Neural progenitor cell (in vitro differentiated cells): ENCODE measurements around the gene CARD19. TPM values are rescaled to one million over a fixed set of nuclear protein-coding genes. Genes with fewer than 3 reads are reported as not detected.
A peak's percentile ranks its signal among the peaks of the same experiment; 100 is the strongest.

Source experiments
- DNase-seq: peaks from one replicate; pipeline ENCODE4 v3.0.0-alpha.2; 2016; ENCODE audit warnings: low spot score
- H2AFZ ChIP-seq: fragments of 200-600 bp; sonication (generic); replicated peaks from 2 replicates; pipeline ENCODE4 v1.6.1; 2016; ENCODE audit warnings: antibody characterized with exemption
- H3F3A ChIP-seq: fragments of 200-600 bp; sonication (generic); 2 replicates; pipeline ENCODE4 v1.6.1; 2016; ENCODE audit warnings: antibody characterized with exemption, low read depth
- H3K27ac ChIP-seq: fragments of 200-600 bp; sonication (generic); 2 replicates; pipeline ENCODE4 v1.5.1; 2016; ENCODE audit warnings: mild to moderate bottlenecking
- H3K27me3 ChIP-seq: fragments of 200-600 bp; sonication (generic); 2 replicates; pipeline ENCODE4 v1.6.1; 2016; ENCODE audit warnings: mild to moderate bottlenecking, moderate library complexity
- H3K36me3 ChIP-seq: fragments of 200-600 bp; sonication (generic); 2 replicates; pipeline ENCODE4 v1.5.1; 2016
- H3K4me1 ChIP-seq: fragments of 200-600 bp; sonication (generic); 2 replicates; pipeline ENCODE4 v1.6.1; 2016; ENCODE audit warnings: mixed run types
- H3K4me2 ChIP-seq: fragments of 200-600 bp; sonication (generic); 2 replicates; pipeline ENCODE4 v1.6.1; 2016
- H3K4me3 ChIP-seq: fragments of 200-600 bp; sonication (generic); 2 replicates; pipeline ENCODE4 v1.5.1; 2016
- H3K79me2 ChIP-seq: fragments of 200-600 bp; sonication (generic); 2 replicates; pipeline ENCODE4 v1.6.1; 2016; ENCODE audit warnings: low read depth
- H3K9ac ChIP-seq: fragments of 200-600 bp; sonication (generic); 2 replicates; pipeline ENCODE4 v1.6.1; 2016
- H3K9me3 ChIP-seq: fragments of 200-600 bp; sonication (generic); 2 replicates; pipeline ENCODE4 v1.5.1; 2016; ENCODE audit warnings: low read depth
- H4K20me1 ChIP-seq: fragments of 200-600 bp; sonication (generic); 2 replicates; pipeline ENCODE4 v1.6.1; 2016; ENCODE audit warnings: low read depth
- H3K27ac Mint-ChIP-seq: 3 replicates; pipeline ENCODE4 v1.8.0; 2021; ENCODE audit warnings: mixed read lengths
- H3K27me3 Mint-ChIP-seq: 2 replicates; pipeline ENCODE4 v1.8.0; 2022; ENCODE audit warnings: low read depth, mild to moderate bottlenecking, inconsistent platforms, moderate library complexity, mixed read lengths; ENCODE audit not compliant: insufficient read depth
- H3K36me3 Mint-ChIP-seq: 3 replicates; pipeline ENCODE4 v1.8.0; 2021; ENCODE audit warnings: mixed read lengths
- H3K4me1 Mint-ChIP-seq: 3 replicates; pipeline ENCODE4 v1.8.0; 2021; ENCODE audit warnings: mixed read lengths
- H3K4me3 Mint-ChIP-seq: 3 replicates; pipeline ENCODE4 v1.8.0; 2021; ENCODE audit warnings: mild to moderate bottlenecking, moderate library complexity, mixed read lengths
- H3K9me3 Mint-ChIP-seq: 3 replicates; pipeline ENCODE4 v1.8.0; 2020; ENCODE audit warnings: mixed read lengths
- CTCF ChIP-seq: fragments of 200-600 bp; sonication (generic); IDR thresholded peaks from 2 replicates; pipeline ENCODE4 v1.5.1; 2017; ENCODE audit warnings: antibody characterized with exemption, mild to moderate bottlenecking
- EZH2 ChIP-seq: fragments of 200-600 bp; sonication (generic); IDR thresholded peaks from 2 replicates; pipeline ENCODE4 v1.6.1; 2017; ENCODE audit warnings: antibody characterized with exemption, mild to moderate bottlenecking, moderate library complexity
- EZH2phosphoT487 ChIP-seq: fragments of 200-600 bp; sonication (generic); IDR thresholded peaks from 2 replicates; pipeline ENCODE4 v1.6.1; 2017; ENCODE audit warnings: antibody characterized with exemption
- total RNA-seq: library from RNA; depleted of rRNA; stranded (reverse); fragments of >200 nt; gene quantifications from 2 replicates; pipeline ENCODE4 v1.2.3, GENCODE V29; 2015; ENCODE audit warnings: low replicate concordance

Gene CARD19
- total RNA-seq: 12.3 and 33.4 TPM in 2 replicates

GRCh38 chr9:93096131-93096802, at the start of gene CARD19:
Gene CARD19 (plus strand): TSS chr9:93096217. CDS start chr9:93096346, 129 bp downstream.
- no peaks in the 10 kb centered on the region for H4K20me1 ChIP-seq
- H3K4me1 ChIP-seq: peaks cover 5% of the 10 kb centered on the region
- no peaks in the 10 kb centered on the region for H3K36me3 ChIP-seq
- H3F3A ChIP-seq: peaks cover 11% of the 10 kb centered on the region
- H3K9me3 ChIP-seq: no peaks in the 10 kb centered on the region
- peak within 1 kb of the TSS; percentile 80 for H2AFZ ChIP-seq
- Mint-ChIP-seq H3K4me3 (peak within 1 kb of the TSS; percentile 87), H3K27me3 (peaks cover 3% of the 10 kb centered on the region), H3K9me3 (no peaks in the 10 kb centered on the region), H3K36me3 (no peaks in the 10 kb centered on the region), H3K27ac (no peak within 1 kb of the TSS), H3K4me1 (peaks cover 38% of the 10 kb centered on the region)
- H3K27me3 ChIP-seq: peaks cover 10% of the 10 kb centered on the region
- H3K9ac ChIP-seq: peak within 1 kb of the TSS; percentile 8
- DNase-seq: peak; percentile 39
- peak within 1 kb of the TSS; percentile 89 for H3K4me3 ChIP-seq
- H3K27ac ChIP-seq: peak within 1 kb of the TSS; percentile 71
- peaks cover 7% of the 10 kb centered on the region for H3K79me2 ChIP-seq
- TF ChIP-seq EZH2 (no peak), EZH2phosphoT487 (no peak), CTCF (no peak)
- peak within 1 kb of the TSS; percentile 92 for H3K4me2 ChIP-seq

GRCh38 chr9:93048566-93049448, 47.2 kb upstream of the CARD19 start:
- H3K9me3 ChIP-seq: no peaks in the 10 kb centered on the region
- H3K36me3 Mint-ChIP-seq: peaks cover 5% of the 10 kb centered on the region
- no peak overlapping the region for H3K4me3 Mint-ChIP-seq
- peak overlapping the region; percentile 67 for H3K27ac Mint-ChIP-seq
- H2AFZ ChIP-seq: no peak overlapping the region
- peaks cover 5% of the 10 kb centered on the region for H3K9me3 Mint-ChIP-seq
- peaks cover 8% of the 10 kb centered on the region for H3K4me1 ChIP-seq
- H3F3A ChIP-seq: no peaks in the 10 kb centered on the region
- no peak for DNase-seq
- no peaks in the 10 kb centered on the region for H3K36me3 ChIP-seq
- no peak overlapping the region for H3K9ac ChIP-seq
- peaks cover 9% of the 10 kb centered on the region for H3K27me3 Mint-ChIP-seq
- H3K4me3 ChIP-seq: no peak overlapping the region
- TF ChIP-seq EZH2phosphoT487: no peak
- no peak for TF ChIP-seq CTCF
- no peak for TF ChIP-seq EZH2
- no peaks in the 10 kb centered on the region for H3K27me3 ChIP-seq
- H3K79me2 ChIP-seq: no peaks in the 10 kb centered on the region
- H4K20me1 ChIP-seq: no peaks in the 10 kb centered on the region
- no peak overlapping the region for H3K4me2 ChIP-seq
- peaks cover 11% of the 10 kb centered on the region for H3K4me1 Mint-ChIP-seq
- no peak overlapping the region for H3K27ac ChIP-seq

GRCh38 chr9:93049491-93049890, 46.5 kb upstream of the CARD19 start:
- Histone ChIP-seq H3K4me3 (no peak overlapping the region), H2AFZ (no peak overlapping the region), H3K36me3 (no peaks in the 10 kb centered on the region), H3K9ac (no peak overlapping the region), H3K9me3 (no peaks in the 10 kb centered on the region), H3K27me3 (no peaks in the 10 kb centered on the region), H3K4me2 (no peak overlapping the region), H3K4me1 (peaks cover 14% of the 10 kb centered on the region), H3F3A (no peaks in the 10 kb centered on the region), H4K20me1 (no peaks in the 10 kb centered on the region), H3K79me2 (no peaks in the 10 kb centered on the region), H3K27ac (no peak overlapping the region)
- DNase-seq: no peak
- H3K27me3 Mint-ChIP-seq: peaks cover 9% of the 10 kb centered on the region
- no peak overlapping the region for H3K4me3 Mint-ChIP-seq
- peaks cover 14% of the 10 kb centered on the region for H3K4me1 Mint-ChIP-seq
- TF ChIP-seq CTCF (no peak), EZH2 (no peak), EZH2phosphoT487 (no peak)
- H3K27ac Mint-ChIP-seq: peak overlapping the region; percentile 67
- peaks cover 5% of the 10 kb centered on the region for H3K36me3 Mint-ChIP-seq
- H3K9me3 Mint-ChIP-seq: peaks cover 4% of the 10 kb centered on the region
